GM21423 (cell line): Measurements from ENCODE around the gene ITPR2.

Source experiments
- ATAC-seq: cut with Tn5 transposase; IDR thresholded peaks from one replicate; pipeline ENCODE4 v1.9.1; 2021; ENCODE audit warnings: mild to moderate bottlenecking, moderate library complexity; ENCODE audit not compliant: unreplicated experiment

The ITPR2 gene

GRCh38 chr12:26374934-26375680 lies 457.9 kb downstream of the ITPR2 start:
- ATAC-seq: no peak

- ATAC-seq: no peak
Measured at GRCh38 chr12:26373606-26374495, 459.1 kb downstream of the ITPR2 start.

GRCh38 chr12:26372866-26373265 lies 460.1 kb downstream of the ITPR2 start:
- no peak for ATAC-seq

GRCh38 chr12:26370098-26370497 lies 462.9 kb downstream of the ITPR2 start:
- ATAC-seq: no peak

- no peak for ATAC-seq
Measured at GRCh38 chr12:26369588-26369987, 463.4 kb downstream of the ITPR2 start.

GRCh38 chr12:26367991-26368730 lies 464.8 kb downstream of the ITPR2 start:
- no peak for ATAC-seq

GRCh38 chr12:26361964-26362363 lies 471.0 kb downstream of the ITPR2 start:
- no peak for ATAC-seq

- no peak for ATAC-seq
Measured at GRCh38 chr12:26360062-26360461, 472.9 kb downstream of the ITPR2 start.

GRCh38 chr12:26359576-26359975 lies 473.4 kb downstream of the ITPR2 start:
- no peak for ATAC-seq

GRCh38 chr12:26358651-26359050 lies 474.3 kb downstream of the ITPR2 start:
- ATAC-seq: no peak

- ATAC-seq: no peak
Measured at GRCh38 chr12:26347300-26347699, 485.7 kb downstream of the ITPR2 start.

- no peak for ATAC-seq
Measured at GRCh38 chr12:26346736-26347135, 486.3 kb downstream of the ITPR2 start.

GRCh38 chr12:26345471-26346003 lies 487.5 kb downstream of the ITPR2 start:
- no peak for ATAC-seq

GRCh38 chr12:26341491-26341890 lies 491.5 kb downstream of the ITPR2 start:
- no peak for ATAC-seq

GRCh38 chr12:26340649-26341048 lies 492.3 kb downstream of the ITPR2 start:
- peak; percentile 67 for ATAC-seq

- no peak for ATAC-seq
Measured at GRCh38 chr12:26339976-26340375, 493.0 kb downstream of the ITPR2 start.

- ATAC-seq: no peak
Measured at GRCh38 chr12:26338586-26339572, 494.1 kb downstream of the ITPR2 start.

GRCh38 chr12:26335651-26336050 lies 497.3 kb downstream of the ITPR2 start:
- ATAC-seq: no peak

GRCh38 chr12:26334621-26335124 lies 498.3 kb downstream of the ITPR2 start:
- ATAC-seq: no peak

- ATAC-seq: no peak
Measured at GRCh38 chr12:26331960-26332359, 501.0 kb downstream of the ITPR2 start.
